Regular cardiac myocyte (primary cell): ENCODE measurements around the gene LMF2. TPM values are rescaled to one million over a fixed set of nuclear protein-coding genes. Genes with fewer than 3 reads are reported as not detected.

Experiments
- total RNA-seq: library from RNA; depleted of rRNA; stranded (reverse); fragments of >200 nt; gene quantifications from 2 replicates; pipeline ENCODE4 v1.2.3, GENCODE V29; 2014

The LMF2 gene
- 30.7 and 54.3 TPM in 2 replicates for total RNA-seq

GRCh38 chr22:50507421-50507990 is at the start of gene LMF2:
TSS of gene LMF2 (minus strand) at chr22:50507702. CDS start at chr22:50507675, 27 bp downstream.

GRCh38 chr22:50545522-50546325 is 38.2 kb upstream of the LMF2 start, which contains the start of gene KLHDC7B:
TSS of gene KLHDC7B (plus strand) at chr22:50545899. CDS start at chr22:50546244, 345 bp downstream.

DNA sequence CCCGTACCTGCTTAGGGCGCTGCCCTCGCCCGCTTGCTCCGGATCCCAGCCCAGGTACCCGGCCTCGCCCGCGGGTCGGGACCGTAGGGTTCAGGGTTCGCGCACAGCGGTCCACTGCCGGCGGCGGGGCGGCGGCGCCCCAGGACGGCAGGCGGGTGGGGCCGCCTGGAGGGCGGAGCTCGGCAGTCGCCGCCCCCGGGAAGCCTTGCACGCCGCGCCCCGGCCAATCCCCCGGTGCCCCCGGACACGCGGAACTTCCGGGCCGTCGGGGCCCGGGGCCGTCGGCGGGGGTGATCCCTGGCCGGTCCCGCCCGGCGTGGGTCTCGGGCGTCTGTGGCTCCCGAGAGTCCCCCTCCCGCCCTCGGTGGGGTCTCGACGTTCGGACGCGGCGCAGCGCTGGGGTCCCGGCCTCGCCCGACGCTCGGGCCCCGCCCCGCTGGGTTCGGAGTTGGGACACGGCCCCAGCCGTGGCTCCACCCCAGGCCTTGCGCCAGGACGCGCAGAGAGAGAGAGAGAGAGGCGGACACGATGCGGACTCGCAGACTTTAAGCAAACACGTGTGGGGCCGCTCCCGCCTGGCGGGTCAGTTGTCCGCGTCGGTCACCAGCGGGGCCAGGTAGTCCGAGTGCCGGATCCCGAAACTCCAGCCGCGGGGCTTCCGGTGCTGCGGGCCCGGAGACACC is 22.5 kb upstream of the LMF2 start, which contains the start of gene TYMP:
Gene TYMP (minus strand): TSS at position 116 of the 683 bp plus-strand sequence. CDS start 303 bp downstream, outside the sequence.

GRCh38 chr22:50525104-50525857 is 17.8 kb upstream of the LMF2 start, which contains the start of gene SCO2:
TSS of gene SCO2 (minus strand) at chr22:50525598. CDS start at chr22:50524411, 1,187 bp downstream.

GRCh38 chr22:50507991-50508884 is 736 bp upstream of the LMF2 start, which contains the start of gene NCAPH2:
TSS of gene NCAPH2 (plus strand) at chr22:50508224. CDS start at chr22:50508338, 114 bp downstream.

GRCh38 chr22:50486561-50487289 is 20.8 kb downstream of the LMF2 start, which contains the start of gene MIOX:
TSS of gene MIOX (plus strand) at chr22:50486859. CDS start at chr22:50486898, 39 bp downstream.

DNA sequence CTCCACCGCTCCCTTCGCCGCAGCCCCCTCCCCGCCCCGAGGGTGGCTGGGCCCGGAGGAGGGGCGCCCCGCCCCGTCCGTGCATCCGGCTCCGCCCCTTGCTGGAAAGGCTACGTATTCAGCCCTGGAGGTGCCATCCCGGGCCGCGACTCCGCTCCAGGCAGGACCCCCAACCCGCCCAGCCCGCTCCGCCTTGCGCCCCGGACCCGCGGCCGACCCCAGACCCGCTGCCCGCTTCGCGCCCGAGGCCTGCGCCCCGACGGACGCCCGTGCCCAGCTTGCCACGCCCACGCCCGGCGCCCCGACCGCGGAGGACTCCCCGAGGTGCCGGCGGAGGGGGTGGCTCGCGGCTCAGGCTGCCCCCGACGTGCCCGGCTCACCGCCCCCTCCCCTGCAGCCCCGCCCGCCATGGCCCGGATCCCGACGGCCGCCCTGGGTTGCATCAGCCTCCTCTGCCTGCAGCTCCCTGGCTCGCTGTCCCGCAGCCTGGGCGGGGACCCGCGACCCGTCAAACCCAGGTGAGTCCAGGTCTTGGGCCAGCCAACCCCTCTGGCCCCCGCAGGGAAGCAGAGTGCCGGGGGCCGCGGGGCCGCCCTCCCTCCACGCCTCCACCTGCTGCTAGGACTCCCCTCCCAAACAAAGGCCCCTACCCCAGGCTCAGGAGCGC is 25.9 kb downstream of the LMF2 start, which contains the start of gene ADM2:
Gene ADM2 (plus strand): TSS at position 104 of the 667 bp plus-strand sequence. CDS start 305 bp downstream, at position 409.

DNA sequence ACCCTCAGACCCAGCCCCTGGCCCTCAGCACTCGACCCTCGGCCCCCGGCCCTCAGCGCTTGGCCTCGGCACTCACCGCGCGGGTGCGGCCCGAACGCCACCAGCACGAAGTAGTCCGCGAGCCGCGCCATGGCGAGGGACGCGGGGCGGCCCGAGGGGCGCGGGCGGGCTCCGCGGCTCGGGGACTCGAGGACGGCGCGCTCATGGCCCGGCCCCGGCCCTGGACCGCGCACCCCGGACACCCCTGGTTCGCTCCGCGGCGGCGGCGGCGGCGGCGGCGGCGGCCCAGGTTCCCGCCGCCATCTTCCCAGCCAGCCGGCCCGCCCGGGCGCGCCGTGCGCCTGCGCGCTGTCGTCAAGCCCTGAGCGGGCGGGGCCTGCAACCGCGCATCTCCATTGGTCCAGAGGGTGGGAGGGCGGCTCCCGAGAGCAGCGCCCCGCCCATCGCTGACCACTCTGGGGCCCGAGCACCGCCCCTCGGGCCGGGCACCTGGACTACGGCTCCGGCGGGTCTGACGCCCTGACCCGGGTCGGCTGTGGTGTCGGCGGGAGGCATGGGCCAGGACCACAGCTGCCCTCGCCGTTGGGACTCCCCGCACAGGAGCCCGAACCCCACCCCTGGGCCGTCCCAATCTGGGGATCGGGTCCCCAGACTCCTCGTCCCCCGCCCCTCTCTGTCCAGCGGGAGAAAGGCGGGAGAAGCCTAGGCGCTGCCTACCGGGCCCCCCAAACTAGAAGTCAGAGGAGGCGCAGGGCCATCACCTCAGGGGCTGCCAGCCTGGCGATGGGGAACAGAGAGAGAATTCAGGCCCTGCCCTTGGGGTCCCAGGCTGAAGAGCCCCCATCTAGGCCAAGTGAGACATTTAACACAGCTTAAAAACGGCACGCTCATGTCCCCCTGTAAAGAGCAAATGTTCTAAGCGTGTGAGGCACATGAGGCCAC is 32.5 kb downstream of the LMF2 start, which contains the start of gene SBF1:
Gene SBF1 (minus strand): TSS at position 326 of the 942 bp plus-strand sequence. CDS start 195 bp downstream, at position 131.

Other genes with a start within 250 kb of the LMF2 start
- gene MAPK12, start 246.0 kb downstream of the LMF2 start, total RNA-seq, result 22.0 and 23.7 TPM in 2 replicates
- gene MAPK11, start 237.3 kb downstream of the LMF2 start, total RNA-seq, result 3.9 and 4.6 TPM in 2 replicates
- 85.1 and 109 TPM in 2 replicates for gene PLXNB2, start 200.1 kb downstream of the LMF2 start, total RNA-seq
- 1.3 and 2.0 TPM in 2 replicates for gene DENND6B, start 180.7 kb downstream of the LMF2 start, total RNA-seq
- gene PPP6R2, start 164.4 kb downstream of the LMF2 start, total RNA-seq, result 45.9 and 57.1 TPM in 2 replicates
- gene SBF1, start 32.7 kb downstream of the LMF2 start, total RNA-seq, result 60.0 and 64.2 TPM in 2 replicates
- 0.58 and 1.1 TPM in 2 replicates for gene ADM2, start 26.2 kb downstream of the LMF2 start, total RNA-seq
- under 0.01 TPM in 1 of 2 replicates, not detected in the other for gene MIOX, start 20.8 kb downstream of the LMF2 start, total RNA-seq
- 18.3 and 55.2 TPM in 2 replicates for gene NCAPH2, start 522 bp upstream of the LMF2 start, total RNA-seq
- gene SCO2, start 17.9 kb upstream of the LMF2 start, total RNA-seq, result 0.56 and 5.4 TPM in 2 replicates
- 7.1 and 13.5 TPM in 2 replicates for gene TYMP, start 22.3 kb upstream of the LMF2 start, total RNA-seq
- under 0.01 TPM in 2 replicates for gene KLHDC7B, start 38.2 kb upstream of the LMF2 start, total RNA-seq
- not detected in 2 replicates for gene SYCE3, start 55.2 kb upstream of the LMF2 start, total RNA-seq
- 0.96 and 3.9 TPM in 2 replicates for gene CPT1B, start 70.7 kb upstream of the LMF2 start, total RNA-seq
- 14.0 and 24.5 TPM in 2 replicates for gene CHKB, start 75.1 kb upstream of the LMF2 start, total RNA-seq
- gene MAPK8IP2, start 93.1 kb upstream of the LMF2 start, total RNA-seq, result under 0.01 TPM in 2 replicates
- 6.9 and 19.4 TPM in 2 replicates for gene ARSA, start 120.5 kb upstream of the LMF2 start, total RNA-seq
- 0.19 and 0.28 TPM in 2 replicates for gene SHANK3, start 165.1 kb upstream of the LMF2 start, total RNA-seq
- gene ACR, start 230.5 kb upstream of the LMF2 start, total RNA-seq, result not detected in 2 replicates